Measurements from ENCODE around the gene NHSL2.
A peak's percentile ranks its signal among the peaks of the same experiment; 100 is the strongest.
"Not testable (repeated sequence)": the region's sequence is repeated elsewhere in the genome, so short reads cannot be mapped to it uniquely, and the experiment has no call there.

NHSL2 gene

DNA sequence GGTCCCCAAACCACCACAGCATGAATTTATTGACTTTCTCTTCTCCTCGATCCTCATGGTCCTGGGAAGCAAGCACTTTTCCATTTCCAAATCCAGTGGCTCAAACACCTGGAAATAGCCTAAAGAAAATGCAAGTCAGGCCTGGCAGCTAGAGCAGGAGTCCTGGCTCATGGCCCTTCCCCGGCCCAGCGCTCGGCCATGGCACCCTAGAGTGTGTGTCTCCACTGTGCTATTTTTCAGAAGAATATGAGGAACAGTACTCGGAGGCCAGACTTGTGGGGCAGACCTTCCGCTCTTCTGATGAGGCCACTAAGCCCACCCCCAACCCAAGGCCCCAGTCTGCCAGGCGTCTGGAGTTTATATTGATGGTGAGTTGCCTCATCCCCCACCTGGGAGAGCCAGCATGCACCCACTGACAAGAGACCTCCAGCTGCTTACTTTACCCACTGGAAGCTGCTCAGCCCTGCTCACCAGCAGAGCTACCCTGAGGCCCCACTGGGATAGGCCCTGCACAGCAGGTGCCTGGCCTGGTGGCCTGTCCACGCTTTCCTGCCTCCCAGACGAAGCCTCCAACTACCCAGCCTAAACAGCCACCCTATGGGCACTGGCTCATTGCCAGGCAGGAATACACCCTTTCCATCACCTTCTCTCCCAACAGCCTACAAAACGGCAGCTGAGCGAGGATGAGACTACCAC is 223.4 kb downstream of the NHSL2 start:
- no peak for DNase-seq

DNA sequence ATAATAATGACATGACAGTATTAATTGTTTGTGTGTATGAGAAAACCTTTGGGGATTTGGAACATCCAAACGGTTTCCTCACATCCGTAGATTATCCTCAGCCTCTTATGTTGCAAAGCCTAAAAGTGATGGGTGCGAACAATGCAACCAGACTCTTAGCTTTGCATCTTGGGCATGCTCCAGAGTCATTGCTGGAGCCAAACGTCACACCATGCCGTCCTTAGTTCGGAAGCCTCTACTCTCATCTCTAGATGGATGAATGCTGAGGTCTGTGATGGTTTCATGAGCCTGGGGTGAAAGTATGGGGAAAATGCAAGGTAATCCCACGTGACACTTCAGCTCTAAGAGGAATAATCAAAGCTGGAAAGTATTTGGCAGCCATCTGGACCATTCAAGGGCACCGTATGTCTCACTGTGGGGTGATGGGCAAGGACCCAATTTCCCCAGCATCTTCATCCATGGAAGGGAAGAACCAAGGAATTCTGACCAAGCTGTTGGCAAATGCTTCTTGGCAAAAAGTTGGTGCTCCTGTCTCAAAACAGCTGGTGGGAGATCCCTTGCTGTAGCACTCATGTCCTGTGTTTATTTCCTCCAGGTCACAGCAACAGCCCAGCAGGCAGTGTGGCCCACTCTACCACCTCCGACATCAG is 227.3 kb downstream of the NHSL2 start:
- no peak for DNase-seq

DNA sequence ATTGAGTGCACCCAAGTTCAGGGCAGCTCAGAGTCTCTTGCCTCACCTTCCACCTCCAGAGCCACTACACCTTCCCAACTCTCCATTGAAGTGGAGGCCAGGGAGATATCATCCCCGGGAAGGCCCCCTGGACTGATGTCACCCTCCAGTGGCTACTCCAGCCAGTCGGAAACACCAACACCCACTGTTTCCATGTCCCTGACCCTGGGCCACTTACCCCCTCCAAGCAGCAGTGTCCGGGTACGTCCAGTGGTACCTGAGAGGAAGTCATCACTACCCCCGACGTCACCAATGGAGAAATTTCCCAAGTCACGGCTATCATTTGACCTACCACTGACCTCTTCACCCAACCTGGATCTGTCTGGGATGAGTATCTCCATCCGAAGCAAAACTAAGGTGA is 228.9 kb downstream of the NHSL2 start:
- no peak for DNase-seq

DNA sequence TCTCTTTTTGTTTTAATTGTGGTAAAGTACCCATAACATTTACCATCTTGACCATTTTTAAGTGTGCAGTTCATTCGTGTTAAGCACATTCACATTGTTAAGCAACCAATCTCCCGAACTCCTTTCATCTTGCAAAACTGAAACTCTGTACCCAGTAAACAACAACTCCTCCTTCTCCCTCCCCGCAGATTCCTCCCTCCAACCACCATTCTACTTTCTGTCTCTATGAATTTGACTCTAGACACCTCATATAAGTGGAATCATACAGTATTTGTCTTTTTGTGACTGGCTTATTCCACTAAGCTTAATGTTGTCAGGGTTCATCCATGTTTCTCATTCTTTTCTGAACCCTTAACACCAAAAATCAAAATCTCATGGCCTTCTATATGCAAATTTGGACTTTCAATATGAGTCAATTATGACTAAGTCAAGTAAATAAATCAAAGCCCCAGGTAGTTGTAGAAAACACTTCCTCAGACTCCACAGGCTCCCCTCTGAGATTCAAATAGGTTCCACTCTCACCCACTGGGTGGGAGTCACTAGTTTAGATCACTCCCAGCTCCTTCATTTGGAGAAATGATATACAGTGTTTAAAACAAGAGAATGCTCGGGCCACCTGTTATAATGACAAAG is 230.8 kb downstream of the NHSL2 start:
- no peak for DNase-seq

DNA sequence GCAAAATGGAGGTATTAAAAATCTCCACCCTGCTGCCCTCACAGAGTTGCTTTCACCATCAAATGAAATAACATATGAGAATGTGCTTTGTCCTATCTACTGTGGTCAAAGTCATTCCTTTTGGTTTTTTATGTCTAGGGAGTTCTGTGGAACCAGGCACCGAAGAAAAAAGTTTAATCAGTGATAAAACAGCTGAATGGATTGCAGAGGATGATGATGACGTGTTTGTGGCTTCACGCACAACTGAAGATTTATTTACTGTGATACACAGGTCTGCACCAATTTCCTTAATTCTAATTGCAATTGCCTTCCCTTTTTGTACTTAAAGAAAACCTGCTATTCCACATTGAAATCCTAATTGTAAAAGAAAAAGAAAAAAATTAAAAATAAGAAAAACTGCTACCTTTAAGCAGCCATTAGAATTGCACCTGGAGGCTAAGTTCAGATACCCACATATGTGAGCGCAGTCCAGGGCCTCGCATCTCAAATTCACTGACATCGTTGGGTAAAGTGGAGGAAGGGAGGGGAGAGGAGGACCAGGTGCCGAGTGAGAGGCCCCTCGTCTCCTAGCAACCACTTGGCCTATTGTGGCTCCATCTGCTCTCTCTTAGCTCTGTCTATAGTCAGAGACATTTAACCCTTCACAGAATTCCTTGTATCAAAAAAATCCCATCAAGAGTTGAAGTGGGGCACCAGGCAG is 231.6 kb downstream of the NHSL2 start:
- DNase-seq = no peak

DNA sequence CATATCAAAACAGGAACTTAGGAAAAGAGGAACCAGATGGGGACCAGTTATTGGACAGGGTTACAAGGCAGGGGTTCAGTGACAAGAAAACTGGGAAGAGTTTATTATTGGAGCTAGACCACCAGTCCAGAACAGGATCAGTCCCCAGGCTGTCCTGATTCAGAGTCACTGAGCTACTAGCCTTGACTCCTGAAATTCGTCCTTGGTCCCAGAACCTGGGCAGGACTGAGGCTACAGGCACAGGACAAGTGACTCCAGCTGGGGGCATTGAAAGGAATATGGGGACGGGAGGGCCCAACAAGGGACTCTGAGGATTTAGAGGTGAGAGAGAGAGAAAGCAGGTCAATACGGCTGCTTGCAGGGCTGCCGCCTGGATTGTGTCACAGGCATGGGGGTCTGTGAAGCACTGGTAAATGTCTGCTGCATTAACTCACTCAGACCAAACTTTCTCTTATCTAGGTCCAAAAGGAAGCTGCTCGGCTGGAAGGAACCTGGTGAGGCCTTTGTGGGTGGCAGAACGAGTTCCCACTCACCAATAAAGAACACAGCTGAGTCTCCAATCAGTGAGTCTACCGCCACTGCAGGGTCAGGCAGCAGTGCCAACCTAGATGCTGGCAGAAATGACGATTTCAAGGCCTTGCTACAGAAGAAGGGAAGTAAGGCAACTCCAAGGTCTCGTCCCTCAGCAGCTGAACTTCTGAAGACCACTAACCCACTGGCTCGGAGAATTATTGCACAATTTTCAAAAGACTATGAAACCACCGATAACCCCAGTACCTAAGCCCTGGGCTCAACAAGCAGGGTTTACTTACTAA is 232.4 kb downstream of the NHSL2 start:
- no peak for DNase-seq

DNA sequence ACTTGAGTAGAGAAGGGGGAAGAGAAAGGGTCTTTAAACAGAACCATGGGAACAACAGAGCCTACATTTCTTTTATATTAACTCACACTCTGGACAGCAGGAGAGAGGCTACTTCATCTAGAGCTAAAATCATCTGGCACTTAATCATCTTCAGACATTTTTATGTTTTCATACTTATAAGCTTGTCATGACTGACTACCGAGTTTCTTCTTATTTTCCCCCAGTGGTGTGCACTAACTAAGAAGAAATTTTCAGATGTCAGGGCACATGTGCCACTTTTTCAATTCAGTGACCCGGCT is 232.9 kb downstream of the NHSL2 start:
- no peak for DNase-seq

DNA sequence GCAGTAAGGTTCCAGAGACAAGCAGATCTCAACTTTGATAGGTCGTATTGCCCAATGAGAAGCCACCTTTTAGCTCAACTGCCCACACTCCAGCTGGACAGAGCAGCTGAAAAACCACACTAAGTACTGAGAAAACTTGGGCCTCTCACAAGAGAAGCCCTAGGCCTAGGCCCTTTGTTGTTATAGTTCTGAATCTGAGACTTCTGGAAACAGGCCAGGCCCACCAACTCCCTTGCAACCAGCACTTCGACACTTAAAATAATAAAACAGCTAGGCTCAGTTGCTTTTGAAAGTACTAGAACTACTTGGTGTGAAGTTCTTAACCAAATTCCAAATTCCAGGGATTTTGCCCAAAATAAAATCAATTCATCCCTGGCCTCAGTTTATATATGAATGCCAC is 234.5 kb downstream of the NHSL2 start:
- no peak for DNase-seq

DNA sequence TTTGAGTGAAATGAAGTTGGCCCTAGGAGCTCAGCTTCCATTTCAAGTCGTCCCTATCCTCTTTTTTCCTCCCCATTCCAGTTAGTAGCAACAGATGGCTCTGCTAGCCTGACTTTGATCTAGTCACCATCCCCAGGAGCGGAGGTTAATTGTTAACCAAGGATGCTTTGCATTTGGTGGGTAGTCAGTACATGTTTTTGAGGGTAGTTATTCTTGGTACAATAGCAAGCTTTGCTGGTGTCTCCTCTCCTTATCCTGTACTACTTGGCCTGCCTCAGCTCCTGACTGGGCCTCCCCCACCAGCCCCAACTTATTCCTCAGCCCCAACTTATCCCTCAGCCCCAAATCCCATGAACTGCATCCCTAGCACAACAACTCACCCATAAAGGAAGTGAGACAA is 235.9 kb downstream of the NHSL2 start:
- DNase-seq = no peak

DNA sequence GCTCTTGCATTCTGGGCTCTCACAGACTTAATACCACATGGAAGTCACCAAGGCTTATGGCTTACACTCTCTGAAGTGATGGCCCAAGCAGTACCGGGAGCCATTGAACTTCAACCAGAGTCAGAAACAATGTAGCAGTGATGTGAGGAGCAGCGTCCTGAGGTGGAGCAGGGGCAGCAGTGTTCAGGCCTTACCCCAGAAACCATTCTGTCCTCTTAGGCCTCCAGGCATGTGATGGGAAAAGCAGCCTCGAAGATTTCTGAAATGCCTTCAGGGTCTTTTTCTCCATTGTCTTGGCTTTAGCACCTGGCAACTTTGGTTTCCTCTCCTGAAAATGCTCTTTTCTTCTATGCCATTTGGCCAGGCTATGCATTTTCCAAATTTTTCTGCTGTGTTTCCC is 248.1 kb downstream of the NHSL2 start:
- no peak for DNase-seq

DNA sequence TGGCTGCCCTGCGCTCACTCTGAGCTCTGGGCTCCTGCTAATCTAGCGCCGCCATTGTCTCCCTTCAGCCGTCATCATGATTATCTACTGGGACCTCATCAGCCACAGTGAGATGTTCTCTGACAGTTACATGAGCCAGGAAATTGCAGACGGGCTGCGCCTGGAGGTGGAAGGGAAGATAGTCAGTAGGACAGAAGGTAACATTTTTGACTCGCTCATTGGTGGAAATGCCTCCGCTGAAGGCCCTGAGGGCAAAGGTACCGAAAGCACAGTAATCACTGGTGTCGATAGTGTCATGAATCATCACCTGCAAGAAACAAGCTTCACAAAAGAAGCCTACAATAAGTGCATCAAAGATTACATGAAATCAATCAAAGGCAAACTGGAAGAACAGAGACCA is 249.1 kb downstream of the NHSL2 start:
- no peak for DNase-seq

DNA sequence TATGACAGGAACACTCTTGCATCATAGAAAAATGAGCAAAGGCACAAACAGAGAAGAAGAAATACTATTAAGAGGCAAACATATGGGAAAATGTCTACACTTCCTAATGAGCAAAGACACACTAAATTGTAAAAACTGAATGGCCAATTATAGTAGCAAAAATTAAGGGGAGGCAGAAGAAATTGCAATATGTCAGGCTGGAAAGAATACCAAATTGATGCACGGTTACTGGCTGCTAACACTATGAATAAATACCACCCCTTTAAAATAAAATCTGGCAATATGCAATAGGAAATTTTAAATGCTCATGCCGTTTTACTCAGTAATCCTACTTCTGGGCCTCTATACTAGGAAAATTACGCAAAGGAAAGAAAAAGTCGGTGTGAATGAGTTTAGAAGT is 254.9 kb downstream of the NHSL2 start:
- no peak for DNase-seq

DNA sequence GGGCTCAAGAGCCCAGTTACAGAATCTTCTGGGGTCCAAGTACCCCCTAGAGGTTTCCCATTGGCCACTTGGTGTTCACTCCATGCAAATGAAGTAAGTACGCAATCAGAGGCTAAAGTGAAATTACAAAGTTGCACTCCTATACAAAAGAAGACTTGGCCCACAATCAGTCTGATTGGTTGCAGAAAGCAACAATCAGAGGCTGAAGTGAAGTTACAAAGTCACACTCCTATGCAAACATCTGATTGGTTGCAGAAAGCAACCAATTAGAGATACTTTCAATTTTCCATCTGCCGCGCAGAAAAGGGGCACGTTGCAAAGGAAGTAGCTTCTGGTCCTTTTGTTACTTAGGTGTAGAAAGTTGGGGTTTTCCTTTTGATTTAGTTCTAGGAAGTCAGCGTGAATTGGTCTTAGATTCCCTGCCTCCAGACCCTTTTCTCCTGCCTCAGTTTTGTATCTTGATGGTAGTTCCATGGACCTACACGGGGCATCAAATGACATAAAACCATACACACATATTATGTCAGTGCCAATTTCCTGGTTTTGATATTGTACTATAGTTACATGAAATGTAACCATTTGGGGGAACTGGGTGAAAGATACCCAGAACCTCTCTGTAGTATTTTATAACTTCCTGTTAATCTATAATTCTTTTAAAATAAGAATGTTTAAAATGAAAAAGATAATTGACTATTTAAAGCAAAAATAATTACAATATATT is 258.5 kb downstream of the NHSL2 start:
- DNase-seq = peak in 1 of 2 experiments; percentile 26

DNA sequence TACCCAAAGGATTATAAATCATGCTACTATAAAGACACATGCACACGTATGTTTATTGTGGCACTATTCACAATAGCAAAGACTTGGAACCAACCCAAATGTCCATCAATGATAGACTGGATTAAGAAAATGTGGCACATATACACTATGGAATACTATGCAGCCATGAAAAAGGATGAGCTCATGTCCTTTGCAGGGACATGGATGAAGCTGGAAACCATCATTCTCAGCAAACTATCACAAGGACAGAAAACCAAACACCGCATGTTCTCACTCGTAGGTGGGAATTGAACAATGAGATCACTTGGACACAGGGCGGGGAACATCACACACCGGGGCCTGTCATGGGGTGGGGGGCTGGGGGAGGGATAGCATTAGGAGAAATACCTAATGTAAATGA is 265.6 kb downstream of the NHSL2 start:
- DNase-seq = not testable (repeated sequence)

DNA sequence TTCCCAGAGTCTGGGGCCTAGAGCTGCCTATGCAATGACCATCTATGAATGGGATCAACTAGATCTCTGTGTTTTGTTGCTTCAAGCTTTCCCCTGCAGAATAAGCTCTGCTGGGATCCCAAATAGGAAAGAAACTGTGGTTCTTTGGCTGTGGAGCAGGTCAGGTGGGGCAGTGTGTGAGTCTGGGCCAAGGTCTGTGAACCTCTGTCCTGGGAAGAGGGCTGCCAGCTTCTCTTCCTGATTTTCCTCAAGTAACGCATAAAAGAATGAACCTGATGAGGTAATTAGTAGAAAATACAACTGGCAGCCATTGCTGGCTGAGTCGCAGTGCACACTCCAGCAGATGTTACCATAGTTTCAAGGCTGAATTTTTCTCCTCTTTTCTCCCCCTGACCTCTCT is 266.3 kb downstream of the NHSL2 start:
- DNase-seq = no peak

DNA sequence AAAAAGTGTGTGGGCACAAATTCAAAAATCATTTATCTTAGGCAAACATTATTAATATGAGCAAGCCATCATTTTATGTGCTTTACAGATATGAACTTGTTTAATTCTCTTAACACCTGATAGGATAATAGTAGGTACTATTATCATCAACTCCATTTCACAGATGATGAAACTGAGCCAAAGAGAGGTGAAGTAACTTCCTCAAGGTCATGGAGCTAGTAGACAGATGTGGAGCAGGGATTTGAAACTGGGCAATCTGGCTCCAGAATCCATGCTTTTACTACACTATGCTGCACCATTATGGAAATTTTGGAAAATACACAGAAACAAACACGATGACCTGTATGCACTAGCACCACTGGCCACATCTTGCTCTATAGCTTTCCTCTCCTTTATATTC is 269.9 kb downstream of the NHSL2 start:
- DNase-seq = no peak

DNA sequence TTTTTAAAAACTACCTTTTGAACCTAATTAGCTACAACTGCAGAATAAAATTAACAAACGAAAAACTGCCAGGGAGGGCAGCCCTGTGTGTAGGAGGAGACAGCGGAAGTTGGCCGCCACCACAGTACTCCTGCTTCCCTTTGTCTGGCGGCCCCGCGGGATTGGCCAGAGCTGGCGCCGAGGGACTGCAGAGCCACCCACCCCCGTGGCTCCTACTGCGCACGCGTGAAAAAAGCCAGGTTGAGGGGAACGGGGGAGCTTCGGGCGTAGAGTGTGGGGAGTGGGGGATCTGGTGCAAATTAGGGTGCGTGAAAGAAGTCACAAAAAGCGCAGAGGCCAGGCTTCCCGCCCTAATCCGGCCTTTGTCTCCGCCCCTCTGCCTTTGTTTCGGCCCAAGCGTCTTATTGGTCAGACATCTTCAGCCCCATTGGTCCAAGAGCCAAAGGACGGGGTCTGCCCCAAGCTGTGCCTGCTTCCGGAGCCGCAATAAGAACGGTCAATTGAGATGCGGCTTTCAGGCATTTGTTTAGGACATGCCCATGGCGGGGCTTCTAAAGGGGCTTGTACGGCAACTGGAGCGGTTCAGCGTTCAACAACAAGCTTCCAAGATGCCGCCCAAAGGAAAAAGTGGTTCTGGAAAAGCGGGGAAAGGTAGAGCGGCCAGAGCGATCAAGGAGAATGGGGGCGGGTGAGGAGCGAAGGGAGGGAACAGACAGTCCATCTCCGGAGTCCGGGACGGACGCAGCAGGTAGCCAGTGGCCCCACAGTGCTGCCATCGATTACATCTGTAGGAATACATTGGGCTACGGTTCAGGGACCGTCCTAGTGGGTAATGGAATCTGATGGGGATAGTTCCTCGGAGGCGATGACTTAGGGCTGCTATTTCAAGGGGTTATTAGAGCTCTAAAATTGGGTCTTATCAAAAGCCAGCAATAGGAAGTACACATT is 270.8 kb downstream of the NHSL2 start, which contains the start of gene PIN4:
PIN4 (plus strand) TSS at position 580 of the 948 bp plus-strand sequence; CDS start at position 609, 29 bp downstream.
- DNase-seq = peak; percentile 86 to 88

DNA sequence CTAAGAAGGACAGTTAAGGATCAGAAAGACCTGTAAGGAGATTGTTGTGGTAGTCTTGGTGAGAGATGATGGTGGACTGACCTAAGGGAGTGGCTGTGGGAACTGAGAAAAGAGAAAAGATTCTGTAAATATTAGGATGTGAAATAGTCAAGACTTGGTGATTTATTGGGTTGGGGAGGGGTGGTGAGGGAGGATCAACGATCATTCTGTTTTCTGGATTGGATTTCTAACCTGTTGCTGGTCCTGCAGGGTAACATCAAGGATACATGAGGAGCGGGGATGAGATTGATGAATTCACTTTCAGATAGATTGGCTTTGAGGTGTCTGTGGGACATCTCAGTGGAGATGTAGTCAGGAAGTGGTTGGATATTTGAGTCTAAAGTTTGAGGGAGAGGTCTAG is 272.3 kb downstream of the NHSL2 start:
- DNase-seq = no peak

DNA sequence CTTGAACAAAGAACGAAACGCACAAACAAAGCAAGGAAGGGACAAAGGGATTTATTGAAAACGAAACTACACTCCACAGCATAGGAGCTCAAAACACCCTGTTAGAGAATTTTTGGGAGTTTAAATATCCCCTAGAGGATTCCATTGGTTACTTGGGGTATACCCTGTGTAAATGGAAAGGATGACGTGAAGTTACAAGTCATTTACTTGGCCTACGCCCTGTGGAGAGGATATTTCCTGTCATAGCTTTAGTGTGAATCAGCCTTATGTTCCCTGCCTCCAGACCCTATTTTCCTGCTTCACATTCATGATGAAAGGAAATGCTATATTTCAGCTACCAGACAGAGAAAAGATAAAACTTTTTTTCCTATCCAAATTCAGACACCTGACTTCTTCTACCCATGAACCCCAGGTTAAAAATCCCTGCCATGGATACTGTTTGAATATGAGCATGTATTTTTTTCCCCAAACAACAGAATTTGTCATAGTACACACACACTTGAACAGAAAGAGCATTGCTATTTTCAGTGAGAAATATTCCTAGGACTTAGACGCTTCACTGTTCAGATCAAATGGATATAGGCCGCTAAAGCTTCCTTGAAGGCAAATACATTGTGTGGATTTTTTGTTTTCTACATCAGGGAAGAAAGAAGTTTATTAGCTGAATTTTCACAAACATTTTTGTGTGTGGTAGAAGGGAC is 291.3 kb downstream of the NHSL2 start:
- no peak for DNase-seq

All from activated T-cell treated with anti-CD3 and anti-CD28 coated beads, Interleukin-2, amount 50 U/mL, for 48 hours (primary cell).